HUES48 (cell line): ENCODE results near the gene ABCA10.
"Not testable (repeated sequence)": the region's sequence is repeated elsewhere in the genome, so short reads cannot be mapped to it uniquely, and the experiment has no call there.

ENCODE experiments used
- H3K27ac ChIP-seq: one replicate; pipeline ENCODE4 v1.7.0; 2013; ENCODE audit warnings: low read depth, low read length, inconsistent platforms
- H3K27me3 ChIP-seq: 2 replicates; pipeline ENCODE4 v1.6.1; 2013; ENCODE audit warnings: mild to moderate bottlenecking, low read length; ENCODE audit not compliant: control insufficient read depth, insufficient read depth
- H3K36me3 ChIP-seq: 2 replicates; pipeline ENCODE4 v1.6.1; 2013; ENCODE audit warnings: low read length; ENCODE audit not compliant: control insufficient read depth, insufficient read depth
- H3K4me1 ChIP-seq: 2 replicates; pipeline ENCODE4 v1.6.1; 2013; ENCODE audit warnings: mild to moderate bottlenecking, low read length; ENCODE audit not compliant: control insufficient read depth, insufficient read depth
- H3K4me3 ChIP-seq: 2 replicates; pipeline ENCODE4 v1.5.1; 2013; ENCODE audit warnings: mild to moderate bottlenecking, low read depth, low read length
- H3K9ac ChIP-seq: 2 replicates; pipeline ENCODE4 v1.6.1; 2013; ENCODE audit warnings: mild to moderate bottlenecking, low read depth, low read length, moderate library complexity
- H3K9me3 ChIP-seq: 2 replicates; pipeline ENCODE4 v1.6.1; 2013; ENCODE audit warnings: low read length; ENCODE audit not compliant: control insufficient read depth, insufficient read depth

ABCA10 gene

GRCh38 chr17:69192754-69193153 is 35.9 kb downstream of the ABCA10 start:
- H3K27ac ChIP-seq = no peak overlapping the region

GRCh38 chr17:69188796-69189195 is 39.8 kb downstream of the ABCA10 start:
- no peaks in the 10 kb centered on the region for H3K9me3 ChIP-seq

More at GRCh38 chr17:69192754-69193153, 35.9 kb downstream of the ABCA10 start:
- H3K4me3 ChIP-seq = no peak overlapping the region
- no peaks in the 10 kb centered on the region for H3K27me3 ChIP-seq
- H3K36me3 ChIP-seq = no peaks in the 10 kb centered on the region
- H3K4me1 ChIP-seq = no peaks in the 10 kb centered on the region
- no peaks in the 10 kb centered on the region for H3K9me3 ChIP-seq
- H3K9ac ChIP-seq = no peak overlapping the region

GRCh38 chr17:69188064-69188463 is 40.6 kb downstream of the ABCA10 start:
- Histone ChIP-seq H3K27ac (no peak overlapping the region), H3K9ac (no peak overlapping the region), H3K4me3 (no peak overlapping the region), H3K27me3 (no peaks in the 10 kb centered on the region), H3K36me3 (no peaks in the 10 kb centered on the region), H3K9me3 (no peaks in the 10 kb centered on the region), H3K4me1 (no peaks in the 10 kb centered on the region)

More at GRCh38 chr17:69188796-69189195, 39.8 kb downstream of the ABCA10 start:
- Histone ChIP-seq H3K27me3 (no peaks in the 10 kb centered on the region), H3K4me3 (no peak overlapping the region), H3K27ac (no peak overlapping the region), H3K36me3 (no peaks in the 10 kb centered on the region), H3K4me1 (no peaks in the 10 kb centered on the region), H3K9ac (no peak overlapping the region)

GRCh38 chr17:69187294-69187693 is 41.3 kb downstream of the ABCA10 start:
- Histone ChIP-seq H3K27ac (no peak overlapping the region), H3K9ac (no peak overlapping the region), H3K36me3 (no peaks in the 10 kb centered on the region), H3K9me3 (no peaks in the 10 kb centered on the region), H3K27me3 (no peaks in the 10 kb centered on the region), H3K4me1 (no peaks in the 10 kb centered on the region; the same call in 1 of the 2 replicates), H3K4me3 (no peak overlapping the region)

- no peaks in the 10 kb centered on the region for H3K9me3 ChIP-seq
- no peaks in the 10 kb centered on the region for H3K27me3 ChIP-seq
- H3K4me3 ChIP-seq = no peak overlapping the region
- no peaks in the 10 kb centered on the region for H3K36me3 ChIP-seq
- H3K9ac ChIP-seq = no peak overlapping the region
- H3K27ac ChIP-seq = no peak overlapping the region
- H3K4me1 ChIP-seq = peaks cover 3% of the 10 kb centered on the region; the same call in 1 of the 2 replicates
Observed at GRCh38 chr17:69179227-69179952, 49.2 kb downstream of the ABCA10 start.

GRCh38 chr17:69176457-69176795 is 52.2 kb downstream of the ABCA10 start:
- no peak overlapping the region for H3K9ac ChIP-seq
- no peak overlapping the region for H3K27ac ChIP-seq
- H3K27me3 ChIP-seq = no peaks in the 10 kb centered on the region
- H3K4me1 ChIP-seq = 0 out of 2 replicates have a peak, but pooled peaks cover 3% of the 10 kb centered on the region
- no peak overlapping the region for H3K4me3 ChIP-seq
- H3K9me3 ChIP-seq = no peaks in the 10 kb centered on the region
- H3K36me3 ChIP-seq = no peaks in the 10 kb centered on the region

- no peak overlapping the region for H3K27ac ChIP-seq
Observed at GRCh38 chr17:69175625-69176456, 52.8 kb downstream of the ABCA10 start.

GRCh38 chr17:69175262-69175624 is 53.4 kb downstream of the ABCA10 start:
- H3K4me3 ChIP-seq = no peak overlapping the region
- H3K36me3 ChIP-seq = no peaks in the 10 kb centered on the region
- no peaks in the 10 kb centered on the region for H3K9me3 ChIP-seq
- no peak overlapping the region for H3K27ac ChIP-seq
- H3K27me3 ChIP-seq = no peaks in the 10 kb centered on the region
- 0 out of 2 replicates have a peak, but pooled peaks cover 3% of the 10 kb centered on the region for H3K4me1 ChIP-seq
- no peak overlapping the region for H3K9ac ChIP-seq

More at GRCh38 chr17:69175625-69176456, 52.8 kb downstream of the ABCA10 start:
- Histone ChIP-seq H3K9ac (no peak overlapping the region), H3K27me3 (no peaks in the 10 kb centered on the region), H3K4me1 (0 out of 2 replicates have a peak, but pooled peaks cover 3% of the 10 kb centered on the region), H3K9me3 (no peaks in the 10 kb centered on the region), H3K4me3 (no peak overlapping the region), H3K36me3 (no peaks in the 10 kb centered on the region)

- H3K27ac ChIP-seq = no peak overlapping the region
- H3K27me3 ChIP-seq = no peaks in the 10 kb centered on the region
- H3K4me3 ChIP-seq = no peak overlapping the region
- H3K9me3 ChIP-seq = no peaks in the 10 kb centered on the region
- no peak overlapping the region for H3K9ac ChIP-seq
- no peaks in the 10 kb centered on the region for H3K4me1 ChIP-seq
- no peaks in the 10 kb centered on the region for H3K36me3 ChIP-seq
Observed at GRCh38 chr17:69173118-69173517, 55.5 kb downstream of the ABCA10 start.

GRCh38 chr17:69170377-69170776 is 58.2 kb downstream of the ABCA10 start:
- no peaks in the 10 kb centered on the region for H3K4me1 ChIP-seq
- no peaks in the 10 kb centered on the region for H3K27me3 ChIP-seq
- H3K27ac ChIP-seq = no peak overlapping the region
- H3K4me3 ChIP-seq = no peak overlapping the region
- H3K9me3 ChIP-seq = no peaks in the 10 kb centered on the region
- H3K9ac ChIP-seq = no peak overlapping the region
- H3K36me3 ChIP-seq = no peaks in the 10 kb centered on the region

GRCh38 chr17:69168642-69169041 is 60.0 kb downstream of the ABCA10 start:
- H3K4me1 ChIP-seq, H3K36me3 ChIP-seq, H3K9me3 ChIP-seq, H3K27ac ChIP-seq, H3K9ac ChIP-seq, H3K4me3 ChIP-seq, H3K27me3 ChIP-seq: not testable (repeated sequence)
